B cell (primary cell): Measurements from ENCODE around the gene PANK3. TPM values are rescaled to one million over a fixed set of nuclear protein-coding genes. Genes with fewer than 3 reads are reported as not detected.

Experiments used
- ATAC-seq: fragments of 200-7000 bp; cut with Tn5 transposase; one replicate; pipeline ENCODE4 v1.10.0; 2021; ENCODE audit warnings: low read depth, mild to moderate bottlenecking, moderate number of reproducible peaks, moderate library complexity
- CTCF ChIA-PET: fragments of 350-600 bp; sonication (Branson Sonifier 250); formaldehyde crosslinking; loops from one replicate; lab custom pipeline; 2021; ENCODE audit warnings: antibody characterized with exemption, inconsistent platforms; lab: Charles Lee
- POLR2A ChIA-PET: fragments of 350-600 bp; sonication (Branson Sonifier 250); formaldehyde crosslinking; loops from one replicate; lab custom pipeline; 2021; ENCODE audit warnings: antibody characterized with exemption; lab: Charles Lee
- DNase-seq: peaks from one replicate; pipeline ENCODE4 v3.0.0; 2013
- H2AFZ ChIP-seq: 2 replicates; pipeline ENCODE4 v1.6.1; 2012; ENCODE audit warnings: mild to moderate bottlenecking, low read depth, low read length; ENCODE audit not compliant: insufficient read depth, poor library complexity, severe bottlenecking
- H3K27ac ChIP-seq, 2 donors: 1 replicate in 1 of 2; 2 replicates in 1 of 2; pipeline ENCODE4 v1.5.1; 2012 to 2013; ENCODE audit warnings: low read length in 2 of 2, mild to moderate bottlenecking in 2 of 2, moderate library complexity in 1 of 2
- H3K27me3 ChIP-seq, 4 experiments: fragments of 200-600 bp in 1 of 4; sonication (generic) in 1 of 4; replicated peaks in 1 of 4; 1 replicate in 2 of 4; 2 replicates in 2 of 4; pipeline versions ENCODE4 v1.6.1 to v1.7.0; 2013 to 2016; ENCODE audit warnings: low read length in 3 of 4, mild to moderate bottlenecking in 2 of 4, mixed read lengths in 1 of 4, moderate library complexity in 1 of 4; ENCODE audit not compliant: insufficient read depth in 4 of 4, control insufficient read depth in 3 of 4; ENCODE audit errors: control extremely low read depth in 1 of 4
- H3K36me3 ChIP-seq, 2 experiments: replicated peaks in 1 of 2; 1 replicate in 1 of 2; 2 replicates in 1 of 2; pipeline versions ENCODE4 v1.6.1 to v1.7.1; 2013; ENCODE audit warnings: low read length in 1 of 2; ENCODE audit not compliant: insufficient read depth in 2 of 2, control insufficient read depth in 1 of 2; ENCODE audit errors: control extremely low read depth in 1 of 2, extremely low read depth in 1 of 2
- H3K4me1 ChIP-seq, 2 donors: fragments of 200-600 bp in 1 of 2; sonication (generic) in 1 of 2; 1 replicate in 1 of 2; 2 replicates in 1 of 2; pipeline versions ENCODE4 v1.5.1 to v1.6.1; 2013 to 2017; ENCODE audit warnings: low read length in 2 of 2; ENCODE audit not compliant: control insufficient read depth in 2 of 2, insufficient read depth in 2 of 2
- H3K4me2 ChIP-seq: replicated peaks from 2 replicates; pipeline ENCODE3; 2012; ENCODE audit warnings: mild to moderate bottlenecking, low read depth, low read length; ENCODE audit not compliant: poor library complexity, severe bottlenecking
- H3K4me3 ChIP-seq, 5 experiments: fragments of 200-600 bp in 1 of 5; sonication (generic) in 1 of 5; 1 replicate in 3 of 5; 2 replicates in 2 of 5; pipeline versions ENCODE4 v1.5.1 to v1.7.0; 2011 to 2016; ENCODE audit warnings: low read length in 4 of 5, mild to moderate bottlenecking in 4 of 5, low read depth in 2 of 5, control low read depth in 1 of 5, moderate library complexity in 1 of 5; ENCODE audit not compliant: insufficient read depth in 1 of 5; ENCODE audit errors: control extremely low read depth in 1 of 5, extremely low read depth in 1 of 5
- H3K79me2 ChIP-seq: fragments of 200-600 bp; sonication (generic); one replicate; pipeline ENCODE4 v1.6.0; 2016; ENCODE audit warnings: low read length; ENCODE audit not compliant: control insufficient read depth, insufficient read depth
- H3K9ac ChIP-seq: fragments of 200-600 bp; sonication (generic); 2 replicates; pipeline ENCODE4 v1.6.1; 2017; ENCODE audit warnings: mild to moderate bottlenecking, low read length, moderate library complexity
- H3K9me3 ChIP-seq, 3 donors: one replicate each; pipeline versions ENCODE4 v1.6.1 to v1.7.1; 2013; ENCODE audit warnings: low read length in 2 of 3; ENCODE audit not compliant: control insufficient read depth in 2 of 3, insufficient read depth in 1 of 3; ENCODE audit errors: control extremely low read depth in 1 of 3
- H4K20me1 ChIP-seq: 2 replicates; pipeline ENCODE4 v1.6.0; 2012; ENCODE audit warnings: mild to moderate bottlenecking, low read length; ENCODE audit not compliant: insufficient read depth, control insufficient read depth, poor library complexity, severe bottlenecking
- H3K27ac Mint-ChIP-seq: one replicate; pipeline ENCODE4 v1.8.0; 2021; ENCODE audit warnings: mixed read lengths
- H3K27me3 Mint-ChIP-seq: one replicate; pipeline ENCODE4 v1.8.0; 2021; ENCODE audit warnings: mixed read lengths
- H3K4me1 Mint-ChIP-seq: one replicate; pipeline ENCODE4 v1.8.0; 2021; ENCODE audit warnings: mixed read lengths
- H3K4me3 Mint-ChIP-seq: one replicate; pipeline ENCODE4 v1.8.0; 2021; ENCODE audit warnings: mixed read lengths
- H3K9me3 Mint-ChIP-seq: one replicate; pipeline ENCODE4 v1.8.0; 2022; ENCODE audit warnings: mixed read lengths; ENCODE audit not compliant: insufficient read depth
- EZH2 ChIP-seq: IDR thresholded peaks from 2 replicates; pipeline ENCODE4 v1.6.1; 2012; ENCODE audit warnings: borderline replicate concordance, low read depth, mild to moderate bottlenecking, moderate library complexity, low read length; ENCODE audit not compliant: insufficient read depth, poor library complexity, severe bottlenecking
- WGBS: methylation state at CpG from one replicate; pipeline ENCODE4 v1.1.5; 2013; ENCODE audit warnings: missing lambda C conversion rate; ENCODE audit not compliant: insufficient coverage; 5-methylcytosine and 5-hydroxymethylcytosine counted together
- intact Hi-C: fragments of 100-400 bp; cut with micrococcal nuclease; formaldehyde crosslinking; loops from one replicate; pipeline ENCODE4 v1.10.0; 2022
- polyA plus RNA-seq: library from polyadenylated mRNA; depleted of rRNA; stranded (reverse); fragments of >200 nt; gene quantifications from 2 replicates; pipeline ENCODE4 v1.2.3, GENCODE V29; 2012
- total RNA-seq, 2 donors: library from RNA; stranded (reverse); fragments of 120-200 nt in 1 of 2; gene quantifications; 1 replicate in 1 of 2; 2 replicates in 1 of 2; pipeline versions ENCODE4 v1.2.3 to v1.2.4, GENCODE V29; 2013 to 2022
- TF ChIP-seq, protein P1 (sequence below): fragments of 200-600 bp; IDR thresholded peaks from one replicate; pipeline ENCODE4 v1.8.0; 2022; ENCODE audit warnings: antibody characterized with exemption, mild to moderate bottlenecking

PANK3 gene
- total and polyA plus RNA-seq, 2 donors (not counting 1 experiment from before 2014, with no cell fraction given), result 6.3 to 61.8 TPM

DNA sequence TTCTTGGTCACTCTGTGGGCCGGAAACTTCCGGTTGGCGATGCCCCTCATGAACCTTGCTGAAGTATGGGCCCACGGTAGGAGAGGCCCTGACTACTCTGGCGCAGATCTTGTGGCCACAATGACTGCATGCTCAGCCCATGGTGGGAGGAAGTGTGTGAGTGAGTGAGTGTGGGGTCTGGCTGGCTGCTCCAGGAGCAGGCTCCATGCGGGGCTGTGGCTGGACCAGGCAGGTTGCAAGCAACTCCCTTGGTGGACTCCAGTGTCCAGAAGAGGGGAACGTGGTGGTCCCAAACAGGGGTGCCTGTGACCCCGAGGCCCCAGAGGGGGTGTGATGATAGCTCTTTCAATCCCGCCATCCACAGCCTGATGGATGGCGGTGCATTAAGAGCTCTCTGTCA, 35.5 kb upstream of the PANK3 start:
- Histone ChIP-seq H3K36me3 (no peaks in the 10 kb centered on the region), H3K4me1 (no peaks in the 10 kb centered on the region), H3K27ac (no peak overlapping the region), H3K9me3 (peaks cover 0 to 7% (median 0%) of the 10 kb centered on the region in 3 donors), H3K4me3 (no peak overlapping the region), H3K9ac (no peak overlapping the region), H3K4me2 (no peak overlapping the region), H3K27me3 (no peaks in the 10 kb centered on the region), H2AFZ (no peak overlapping the region), H4K20me1 (no peaks in the 10 kb centered on the region), H3K79me2 (no peaks in the 10 kb centered on the region)
- no peak for TF ChIP-seq EZH2
- TF ChIP-seq, protein P1, sequence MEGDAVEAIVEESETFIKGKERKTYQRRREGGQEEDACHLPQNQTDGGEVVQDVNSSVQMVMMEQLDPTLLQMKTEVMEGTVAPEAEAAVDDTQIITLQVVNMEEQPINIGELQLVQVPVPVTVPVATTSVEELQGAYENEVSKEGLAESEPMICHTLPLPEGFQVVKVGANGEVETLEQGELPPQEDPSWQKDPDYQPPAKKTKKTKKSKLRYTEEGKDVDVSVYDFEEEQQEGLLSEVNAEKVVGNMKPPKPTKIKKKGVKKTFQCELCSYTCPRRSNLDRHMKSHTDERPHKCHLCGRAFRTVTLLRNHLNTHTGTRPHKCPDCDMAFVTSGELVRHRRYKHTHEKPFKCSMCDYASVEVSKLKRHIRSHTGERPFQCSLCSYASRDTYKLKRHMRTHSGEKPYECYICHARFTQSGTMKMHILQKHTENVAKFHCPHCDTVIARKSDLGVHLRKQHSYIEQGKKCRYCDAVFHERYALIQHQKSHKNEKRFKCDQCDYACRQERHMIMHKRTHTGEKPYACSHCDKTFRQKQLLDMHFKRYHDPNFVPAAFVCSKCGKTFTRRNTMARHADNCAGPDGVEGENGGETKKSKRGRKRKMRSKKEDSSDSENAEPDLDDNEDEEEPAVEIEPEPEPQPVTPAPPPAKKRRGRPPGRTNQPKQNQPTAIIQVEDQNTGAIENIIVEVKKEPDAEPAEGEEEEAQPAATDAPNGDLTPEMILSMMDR, result no peak
- WGBS, result 97% methylated on average over 7 of the region's 10 CpGs
- H3K4me1 Mint-ChIP-seq, result peaks cover 4% of the 10 kb centered on the region
- H3K27me3 Mint-ChIP-seq, result peaks cover 3% of the 10 kb centered on the region
- ChIA-PET CTCF (no interaction called here), POLR2A (no interaction called here)
- intact Hi-C loops, result no loop called here
- DNase-seq, result no peak
- no peak for ATAC-seq
- no peak overlapping the region for H3K4me3 Mint-ChIP-seq
- no peaks in the 10 kb centered on the region for H3K9me3 Mint-ChIP-seq
- H3K27ac Mint-ChIP-seq, result no peak overlapping the region

DNA sequence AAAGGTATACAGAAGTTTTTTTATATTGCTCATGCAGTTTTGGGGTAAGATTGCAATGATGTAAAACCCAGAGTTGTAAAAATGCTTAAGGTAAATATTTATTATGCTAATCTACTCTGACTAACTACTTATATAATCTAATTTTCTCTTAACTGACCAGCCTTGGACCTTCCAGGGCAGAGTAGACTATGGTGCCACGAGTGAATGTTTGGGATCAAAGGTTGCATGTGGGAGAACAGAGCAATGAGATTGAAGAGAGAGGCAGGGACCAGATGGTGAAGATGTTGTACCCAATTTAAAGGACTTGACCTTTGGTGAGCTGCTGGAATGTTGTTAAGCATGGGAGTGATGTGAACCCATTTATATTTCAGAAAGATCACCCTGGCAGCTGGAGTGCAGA, 34.8 kb upstream of the PANK3 start:
- no peak overlapping the region for H3K4me2 ChIP-seq
- no peaks in the 10 kb centered on the region for H3K36me3 ChIP-seq
- H3K9ac ChIP-seq, result no peak overlapping the region
- no peaks in the 10 kb centered on the region for H4K20me1 ChIP-seq
- no peak for TF ChIP-seq EZH2
- TF ChIP-seq, protein P1, result no peak
- no peak for ATAC-seq
- 86% methylated on average over 1 of the region's 1 CpG for WGBS
- H3K79me2 ChIP-seq, result no peaks in the 10 kb centered on the region
- no peak overlapping the region for H2AFZ ChIP-seq
- no peak overlapping the region for H3K27ac Mint-ChIP-seq
- no peaks in the 10 kb centered on the region for H3K27me3 ChIP-seq
- peaks cover 4% of the 10 kb centered on the region for H3K4me1 Mint-ChIP-seq
- no peaks in the 10 kb centered on the region for H3K4me1 ChIP-seq
- peaks cover 3% of the 10 kb centered on the region for H3K27me3 Mint-ChIP-seq
- H3K4me3 ChIP-seq, result no peak overlapping the region
- POLR2A ChIA-PET, result no interaction called here
- DNase-seq, result no peak
- intact Hi-C loops, result no loop called here
- CTCF ChIA-PET, result no interaction called here
- H3K9me3 ChIP-seq, result peaks cover 0 to 7% (median 0%) of the 10 kb centered on the region in 3 donors
- H3K9me3 Mint-ChIP-seq, result no peaks in the 10 kb centered on the region
- H3K4me3 Mint-ChIP-seq, result no peak overlapping the region
- no peak overlapping the region for H3K27ac ChIP-seq
